HL-60 (cell line): Measurements from ENCODE around the gene PTGFR.

Experiments used
- DNase-seq, 2 experiments: peaks; one replicate each; pipeline ENCODE4 v3.0.0-alpha.2; 2010 to 2020; ENCODE audit warnings: low read depth in 1 of 2, low spot score in 1 of 2
- H3K27ac ChIP-seq: fragments of 250-450 bp; sonication (Bioruptor Pico); replicated peaks from 2 replicates; pipeline ENCODE4 v1.5.1; 2020; ENCODE audit warnings: mild to moderate bottlenecking, moderate library complexity
- H3K27me3 ChIP-seq: fragments of 250-450 bp; sonication (Bioruptor Pico); 2 replicates; pipeline ENCODE4 v1.5.1; 2021; ENCODE audit warnings: mild to moderate bottlenecking, moderate library complexity; ENCODE audit not compliant: insufficient read depth, poor library complexity, severe bottlenecking
- H3K4me3 ChIP-seq: replicated peaks from 2 replicates; pipeline ENCODE4 v1.5.1; 2011; ENCODE audit warnings: mild to moderate bottlenecking, control low read depth, low read length; ENCODE audit not compliant: insufficient read depth
- GABPA ChIP-seq: IDR thresholded peaks from 2 replicates; pipeline ENCODE4 v1.6.1; 2012; ENCODE audit warnings: low read depth
- POLR2AphosphoS5 ChIP-seq: IDR thresholded peaks from 2 replicates; pipeline ENCODE4 v1.6.1; 2012; ENCODE audit warnings: low read depth
- SPI1 ChIP-seq: IDR thresholded peaks from 2 replicates; pipeline ENCODE4 v1.6.1; 2012; ENCODE audit warnings: low read depth, mild to moderate bottlenecking, borderline replicate concordance
- TF ChIP-seq, protein P1 (sequence below): IDR thresholded peaks from one replicate; pipeline ENCODE4 v1.5.1; 2011; ENCODE audit warnings: low read length, control low read depth, inconsistent platforms; ENCODE audit not compliant: insufficient read depth
- TF ChIP-seq, protein P2 (sequence below): IDR thresholded peaks from 2 replicates; pipeline ENCODE4 v1.6.1; 2012; ENCODE audit warnings: low read depth; ENCODE audit not compliant: insufficient replicate concordance

PTGFR gene

DNA sequence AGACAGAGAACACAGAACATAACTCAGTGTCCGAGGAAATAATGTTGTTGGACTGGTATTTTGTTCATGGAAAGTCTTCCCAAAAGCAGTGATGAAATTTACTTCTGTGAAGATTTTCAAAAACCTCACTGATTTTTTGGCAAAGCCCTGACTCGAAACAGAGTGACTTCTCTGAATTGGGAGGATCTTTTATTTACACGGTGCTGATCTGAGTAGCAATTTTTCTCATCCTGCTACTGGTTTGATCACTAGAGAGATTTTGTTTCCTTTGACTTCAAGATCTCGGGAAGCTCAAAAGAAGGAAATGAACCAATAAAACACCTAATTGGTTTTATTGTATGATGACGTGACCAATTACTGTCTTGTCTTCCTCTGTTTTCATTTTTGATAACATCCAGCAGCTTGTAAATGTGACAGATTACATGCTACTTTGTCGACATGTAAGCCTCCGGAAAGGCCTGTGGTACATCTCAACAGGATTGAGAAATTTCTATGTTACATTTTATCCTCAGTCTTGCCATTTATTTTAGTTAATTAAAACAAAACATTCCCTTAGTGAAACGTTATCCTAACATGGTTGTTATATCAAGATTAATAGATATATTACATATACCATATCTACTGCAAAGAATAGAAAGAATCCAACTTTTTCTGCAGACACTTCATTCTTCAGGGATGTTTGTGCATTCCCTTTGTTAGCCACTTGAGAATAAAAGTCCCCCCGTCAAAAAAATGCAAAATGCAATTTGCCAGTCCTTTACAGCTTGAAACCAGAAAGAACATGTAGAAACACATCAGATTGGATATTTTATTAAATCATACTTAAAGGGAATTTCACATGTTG, 86.7 kb downstream of the PTGFR start:
- Histone ChIP-seq H3K27ac (no peak overlapping the region), H3K4me3 (no peak overlapping the region), H3K27me3 (no peaks in the 10 kb centered on the region)
- no peak for DNase-seq
- TF ChIP-seq, protein P1, sequence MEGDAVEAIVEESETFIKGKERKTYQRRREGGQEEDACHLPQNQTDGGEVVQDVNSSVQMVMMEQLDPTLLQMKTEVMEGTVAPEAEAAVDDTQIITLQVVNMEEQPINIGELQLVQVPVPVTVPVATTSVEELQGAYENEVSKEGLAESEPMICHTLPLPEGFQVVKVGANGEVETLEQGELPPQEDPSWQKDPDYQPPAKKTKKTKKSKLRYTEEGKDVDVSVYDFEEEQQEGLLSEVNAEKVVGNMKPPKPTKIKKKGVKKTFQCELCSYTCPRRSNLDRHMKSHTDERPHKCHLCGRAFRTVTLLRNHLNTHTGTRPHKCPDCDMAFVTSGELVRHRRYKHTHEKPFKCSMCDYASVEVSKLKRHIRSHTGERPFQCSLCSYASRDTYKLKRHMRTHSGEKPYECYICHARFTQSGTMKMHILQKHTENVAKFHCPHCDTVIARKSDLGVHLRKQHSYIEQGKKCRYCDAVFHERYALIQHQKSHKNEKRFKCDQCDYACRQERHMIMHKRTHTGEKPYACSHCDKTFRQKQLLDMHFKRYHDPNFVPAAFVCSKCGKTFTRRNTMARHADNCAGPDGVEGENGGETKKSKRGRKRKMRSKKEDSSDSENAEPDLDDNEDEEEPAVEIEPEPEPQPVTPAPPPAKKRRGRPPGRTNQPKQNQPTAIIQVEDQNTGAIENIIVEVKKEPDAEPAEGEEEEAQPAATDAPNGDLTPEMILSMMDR: no peak
- TF ChIP-seq POLR2AphosphoS5: no peak
- TF ChIP-seq GABPA: no peak
- no peak for TF ChIP-seq SPI1
- TF ChIP-seq, protein P2, sequence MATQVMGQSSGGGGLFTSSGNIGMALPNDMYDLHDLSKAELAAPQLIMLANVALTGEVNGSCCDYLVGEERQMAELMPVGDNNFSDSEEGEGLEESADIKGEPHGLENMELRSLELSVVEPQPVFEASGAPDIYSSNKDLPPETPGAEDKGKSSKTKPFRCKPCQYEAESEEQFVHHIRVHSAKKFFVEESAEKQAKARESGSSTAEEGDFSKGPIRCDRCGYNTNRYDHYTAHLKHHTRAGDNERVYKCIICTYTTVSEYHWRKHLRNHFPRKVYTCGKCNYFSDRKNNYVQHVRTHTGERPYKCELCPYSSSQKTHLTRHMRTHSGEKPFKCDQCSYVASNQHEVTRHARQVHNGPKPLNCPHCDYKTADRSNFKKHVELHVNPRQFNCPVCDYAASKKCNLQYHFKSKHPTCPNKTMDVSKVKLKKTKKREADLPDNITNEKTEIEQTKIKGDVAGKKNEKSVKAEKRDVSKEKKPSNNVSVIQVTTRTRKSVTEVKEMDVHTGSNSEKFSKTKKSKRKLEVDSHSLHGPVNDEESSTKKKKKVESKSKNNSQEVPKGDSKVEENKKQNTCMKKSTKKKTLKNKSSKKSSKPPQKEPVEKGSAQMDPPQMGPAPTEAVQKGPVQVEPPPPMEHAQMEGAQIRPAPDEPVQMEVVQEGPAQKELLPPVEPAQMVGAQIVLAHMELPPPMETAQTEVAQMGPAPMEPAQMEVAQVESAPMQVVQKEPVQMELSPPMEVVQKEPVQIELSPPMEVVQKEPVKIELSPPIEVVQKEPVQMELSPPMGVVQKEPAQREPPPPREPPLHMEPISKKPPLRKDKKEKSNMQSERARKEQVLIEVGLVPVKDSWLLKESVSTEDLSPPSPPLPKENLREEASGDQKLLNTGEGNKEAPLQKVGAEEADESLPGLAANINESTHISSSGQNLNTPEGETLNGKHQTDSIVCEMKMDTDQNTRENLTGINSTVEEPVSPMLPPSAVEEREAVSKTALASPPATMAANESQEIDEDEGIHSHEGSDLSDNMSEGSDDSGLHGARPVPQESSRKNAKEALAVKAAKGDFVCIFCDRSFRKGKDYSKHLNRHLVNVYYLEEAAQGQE: no peak

DNA sequence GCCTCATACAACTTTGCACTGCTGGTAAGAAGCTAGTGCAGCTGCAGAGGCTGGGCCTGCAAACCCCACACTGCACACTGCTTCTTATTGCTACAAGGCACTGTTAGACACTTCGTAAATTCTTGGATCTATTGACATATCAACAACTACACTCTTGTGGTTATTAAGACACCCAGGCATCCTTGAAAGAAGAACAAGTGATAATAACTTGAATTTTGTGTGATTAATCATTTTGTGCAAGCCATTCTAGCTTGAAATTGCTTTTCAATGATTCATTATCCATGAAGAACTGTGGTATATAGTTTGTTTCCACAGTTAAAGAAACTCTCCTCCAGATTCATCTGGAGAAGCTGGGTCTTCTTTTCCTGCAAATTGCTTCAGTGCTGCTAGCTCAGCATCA, 95.8 kb downstream of the PTGFR start:
- TF ChIP-seq, protein P1: no peak
- TF ChIP-seq POLR2AphosphoS5 (no peak), SPI1 (no peak), GABPA (no peak)
- TF ChIP-seq, protein P2: no peak
- H3K27ac ChIP-seq: no peak overlapping the region
- no peak overlapping the region for H3K4me3 ChIP-seq
- H3K27me3 ChIP-seq: no peaks in the 10 kb centered on the region
- DNase-seq: no peak

DNA sequence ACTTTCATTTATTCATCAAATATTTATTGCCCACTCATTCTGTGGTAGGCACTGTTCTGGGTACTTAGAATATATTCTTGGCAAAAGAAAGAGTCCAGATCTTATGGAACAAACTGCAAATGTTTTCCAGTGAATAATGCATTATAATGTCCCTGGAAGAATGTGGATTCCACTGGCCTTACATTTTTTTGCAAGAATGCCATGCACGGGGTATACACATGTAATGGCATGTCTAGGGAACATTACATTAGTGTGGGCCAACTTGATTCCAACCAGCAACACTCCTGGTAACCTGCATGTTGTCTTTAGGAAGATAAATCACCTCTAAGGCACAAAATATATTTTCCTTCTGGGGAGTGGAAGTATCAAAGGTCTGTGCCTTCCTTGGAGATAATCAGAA, 96.4 kb downstream of the PTGFR start:
- DNase-seq: no peak
- no peak for TF ChIP-seq SPI1
- no peak for TF ChIP-seq GABPA
- TF ChIP-seq POLR2AphosphoS5: no peak
- TF ChIP-seq, protein P2: no peak
- TF ChIP-seq, protein P1: no peak
- no peaks in the 10 kb centered on the region for H3K27me3 ChIP-seq
- no peak overlapping the region for H3K4me3 ChIP-seq
- H3K27ac ChIP-seq: no peak overlapping the region
